Endothelial cell (in vitro differentiated cells): Measurements from ENCODE around the gene PDGFC. TPM values are rescaled to one million over a fixed set of nuclear protein-coding genes. Genes with fewer than 3 reads are reported as not detected.

Source experiments
- DNase-seq: peaks from one replicate; pipeline ENCODE4 v3.0.0; 2021; ENCODE audit warnings: low spot score
- H3K27ac Mint-ChIP-seq: one replicate; pipeline ENCODE4 v1.8.0; 2021; ENCODE audit warnings: mixed read lengths, inconsistent platforms; ENCODE audit not compliant: unreplicated experiment
- H3K27me3 Mint-ChIP-seq: one replicate; pipeline ENCODE4 v1.8.0; 2021; ENCODE audit warnings: mild to moderate bottlenecking, moderate library complexity, mixed read lengths, inconsistent platforms; ENCODE audit not compliant: unreplicated experiment
- H3K36me3 Mint-ChIP-seq: one replicate; pipeline ENCODE4 v1.8.0; 2021; ENCODE audit warnings: mild to moderate bottlenecking, low read depth, mixed read lengths, inconsistent platforms; ENCODE audit not compliant: unreplicated experiment
- H3K4me1 Mint-ChIP-seq: one replicate; pipeline ENCODE4 v1.8.0; 2021; ENCODE audit warnings: mild to moderate bottlenecking, mixed read lengths, inconsistent platforms; ENCODE audit not compliant: unreplicated experiment
- H3K4me3 Mint-ChIP-seq: one replicate; pipeline ENCODE4 v1.8.0; 2021; ENCODE audit warnings: mild to moderate bottlenecking, mixed read lengths, inconsistent platforms; ENCODE audit not compliant: unreplicated experiment
- H3K9me3 Mint-ChIP-seq: one replicate; pipeline ENCODE4 v1.8.0; 2021; ENCODE audit warnings: mixed read lengths, inconsistent platforms; ENCODE audit not compliant: unreplicated experiment
- CTCF ChIP-seq: fragments of 200-600 bp; sonication (generic); IDR thresholded peaks from one replicate; pipeline ENCODE4 v1.5.0; 2021; ENCODE audit warnings: antibody characterized with exemption; ENCODE audit not compliant: unreplicated experiment
- total RNA-seq: library from RNA; stranded (reverse); fragmentation: NEBNext Ultra II Directional; extraction: Animal tissue kit (Norgen Biotek cat#: 25700); gene quantifications from one replicate; pipeline ENCODE4 v1.2.1, GENCODE V29; 2021; ENCODE audit not compliant: unreplicated experiment

The PDGFC gene
- total RNA-seq, 1 donor from 2014 or later, result 22.0 TPM

- no peak for TF ChIP-seq CTCF
- Mint-ChIP-seq H3K27me3 (no peaks in the 10 kb centered on the region), H3K4me3 (no peak overlapping the region), H3K36me3 (no peaks in the 10 kb centered on the region), H3K27ac (no peak overlapping the region), H3K9me3 (no peaks in the 10 kb centered on the region), H3K4me1 (peaks cover 37% of the 10 kb centered on the region)
- no peak for DNase-seq
These were observed 22.9 kb downstream of the PDGFC start for GRCh38 chr4:156948738-156949137.

- H3K4me1 Mint-ChIP-seq, result peaks cover 37% of the 10 kb centered on the region
These were observed 23.5 kb downstream of the PDGFC start for GRCh38 chr4:156948133-156948532.

GRCh38 chr4:156946516-156947424, 24.8 kb downstream of the PDGFC start:
- no peak overlapping the region for H3K4me3 Mint-ChIP-seq
- no peak for DNase-seq
- peaks cover 40% of the 10 kb centered on the region for H3K4me1 Mint-ChIP-seq

More at GRCh38 chr4:156948133-156948532, 23.5 kb downstream of the PDGFC start:
- H3K27ac Mint-ChIP-seq, result no peak overlapping the region
- H3K4me3 Mint-ChIP-seq, result no peak overlapping the region
- TF ChIP-seq CTCF, result no peak
- H3K36me3 Mint-ChIP-seq, result no peaks in the 10 kb centered on the region
- H3K9me3 Mint-ChIP-seq, result no peaks in the 10 kb centered on the region
- no peaks in the 10 kb centered on the region for H3K27me3 Mint-ChIP-seq
- no peak for DNase-seq

GRCh38 chr4:156945532-156945931, 26.1 kb downstream of the PDGFC start:
- no peaks in the 10 kb centered on the region for H3K9me3 Mint-ChIP-seq
- no peak overlapping the region for H3K27ac Mint-ChIP-seq
- peaks cover 32% of the 10 kb centered on the region for H3K4me1 Mint-ChIP-seq
- H3K36me3 Mint-ChIP-seq, result no peaks in the 10 kb centered on the region
- TF ChIP-seq CTCF, result no peak
- DNase-seq, result no peak
- H3K4me3 Mint-ChIP-seq, result no peak overlapping the region
- H3K27me3 Mint-ChIP-seq, result no peaks in the 10 kb centered on the region

More at GRCh38 chr4:156946516-156947424, 24.8 kb downstream of the PDGFC start:
- H3K27ac Mint-ChIP-seq, result no peak overlapping the region
- no peaks in the 10 kb centered on the region for H3K36me3 Mint-ChIP-seq
- TF ChIP-seq CTCF, result no peak
- no peaks in the 10 kb centered on the region for H3K9me3 Mint-ChIP-seq
- no peaks in the 10 kb centered on the region for H3K27me3 Mint-ChIP-seq

- H3K27ac Mint-ChIP-seq, result peak overlapping the region; percentile 5
- TF ChIP-seq CTCF, result no peak
These were observed 28.6 kb downstream of the PDGFC start for GRCh38 chr4:156942991-156943390.

More at GRCh38 chr4:156942991-156943390, 28.6 kb downstream of the PDGFC start:
- Mint-ChIP-seq H3K9me3 (no peaks in the 10 kb centered on the region), H3K4me3 (no peak overlapping the region), H3K27me3 (no peaks in the 10 kb centered on the region), H3K36me3 (no peaks in the 10 kb centered on the region), H3K4me1 (peaks cover 19% of the 10 kb centered on the region)
- DNase-seq, result no peak
